Measurements from ENCODE around the gene HACD3. TPM values are rescaled to one million over a fixed set of nuclear protein-coding genes. Genes with fewer than 3 reads are reported as not detected.
A peak's percentile ranks its signal among the peaks of the same experiment; 100 is the strongest.

Gene HACD3
- total RNA-seq, 4 donors from 2014 or later = 103 to 172 (median 128) TPM

DNA sequence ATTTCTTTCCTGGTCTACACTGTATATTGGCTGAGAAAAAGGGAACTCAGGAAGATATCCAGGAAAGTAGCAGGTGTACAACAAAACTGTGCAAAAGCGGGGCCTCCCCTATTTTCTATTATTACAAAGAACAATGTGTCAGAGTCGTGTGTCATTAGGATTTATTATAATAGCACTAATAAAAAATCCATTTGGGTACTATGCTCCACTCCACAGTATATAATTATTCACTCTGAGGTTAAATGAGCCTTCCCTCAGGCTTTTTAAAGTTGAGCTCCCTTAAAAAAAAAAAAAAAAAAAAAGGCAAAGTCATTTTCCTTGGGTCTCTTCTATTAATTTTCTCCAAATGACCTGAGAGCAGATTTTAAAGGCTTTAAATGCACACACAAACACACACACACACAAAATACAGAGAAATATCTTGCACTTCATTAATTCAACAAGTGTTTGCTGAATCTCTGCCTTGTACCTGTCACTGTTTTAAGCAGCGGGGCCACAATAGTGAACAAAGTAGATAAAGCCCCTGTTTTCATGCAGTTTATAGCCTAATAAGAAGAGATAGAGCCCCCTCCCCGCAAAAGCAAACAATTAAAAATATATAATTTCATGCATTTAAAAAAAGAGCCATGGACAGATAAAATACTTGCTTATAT, 11.5 kb upstream of the HACD3 start:
- no peaks in the 10 kb centered on the region for H3K9me3 ChIP-seq
- no peak for TF ChIP-seq POLR2A (IDR thresholded peaks at IDR 0.05)
- TF ChIP-seq, protein P1, sequence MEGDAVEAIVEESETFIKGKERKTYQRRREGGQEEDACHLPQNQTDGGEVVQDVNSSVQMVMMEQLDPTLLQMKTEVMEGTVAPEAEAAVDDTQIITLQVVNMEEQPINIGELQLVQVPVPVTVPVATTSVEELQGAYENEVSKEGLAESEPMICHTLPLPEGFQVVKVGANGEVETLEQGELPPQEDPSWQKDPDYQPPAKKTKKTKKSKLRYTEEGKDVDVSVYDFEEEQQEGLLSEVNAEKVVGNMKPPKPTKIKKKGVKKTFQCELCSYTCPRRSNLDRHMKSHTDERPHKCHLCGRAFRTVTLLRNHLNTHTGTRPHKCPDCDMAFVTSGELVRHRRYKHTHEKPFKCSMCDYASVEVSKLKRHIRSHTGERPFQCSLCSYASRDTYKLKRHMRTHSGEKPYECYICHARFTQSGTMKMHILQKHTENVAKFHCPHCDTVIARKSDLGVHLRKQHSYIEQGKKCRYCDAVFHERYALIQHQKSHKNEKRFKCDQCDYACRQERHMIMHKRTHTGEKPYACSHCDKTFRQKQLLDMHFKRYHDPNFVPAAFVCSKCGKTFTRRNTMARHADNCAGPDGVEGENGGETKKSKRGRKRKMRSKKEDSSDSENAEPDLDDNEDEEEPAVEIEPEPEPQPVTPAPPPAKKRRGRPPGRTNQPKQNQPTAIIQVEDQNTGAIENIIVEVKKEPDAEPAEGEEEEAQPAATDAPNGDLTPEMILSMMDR (IDR thresholded peaks at IDR 0.05) = no peak
- H3K36me3 ChIP-seq = no peaks in the 10 kb centered on the region
- H3K27ac ChIP-seq = no peak overlapping the region
- no peaks in the 10 kb centered on the region for H3K27me3 ChIP-seq
- H3K4me1 ChIP-seq = peaks cover 12 to 16% of the 10 kb centered on the region in 2 donors
- DNase-seq = no peak
- 90 to 94% methylated on average over 4 of the region's 4 CpGs for WGBS, 2 donors
- intact Hi-C loops (cut with DNase I) = no loop called here
- H3K4me3 ChIP-seq (replicated peaks in 1 of 3) = no peak overlapping the region

DNA sequence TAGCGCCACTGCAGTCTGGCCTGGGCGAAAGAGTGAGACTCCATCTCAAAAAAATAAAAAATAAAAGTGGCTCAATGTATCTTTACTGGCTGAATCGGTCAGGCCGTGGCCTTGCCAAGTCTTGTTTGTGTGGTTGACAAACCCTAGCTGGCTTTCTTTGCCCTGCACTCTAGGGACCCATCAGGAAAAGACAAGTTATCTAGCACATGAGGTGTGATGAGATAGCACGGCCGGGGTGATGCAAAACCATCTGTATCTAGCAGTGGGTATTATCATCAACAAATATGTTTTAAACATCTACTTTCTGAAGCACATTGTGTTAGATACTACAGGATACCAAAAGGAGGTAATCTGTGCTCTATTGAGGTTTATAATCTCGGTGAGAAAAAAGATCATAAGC, 8.9 kb upstream of the HACD3 start:
- no peaks in the 10 kb centered on the region for H3K9me3 ChIP-seq

DNA sequence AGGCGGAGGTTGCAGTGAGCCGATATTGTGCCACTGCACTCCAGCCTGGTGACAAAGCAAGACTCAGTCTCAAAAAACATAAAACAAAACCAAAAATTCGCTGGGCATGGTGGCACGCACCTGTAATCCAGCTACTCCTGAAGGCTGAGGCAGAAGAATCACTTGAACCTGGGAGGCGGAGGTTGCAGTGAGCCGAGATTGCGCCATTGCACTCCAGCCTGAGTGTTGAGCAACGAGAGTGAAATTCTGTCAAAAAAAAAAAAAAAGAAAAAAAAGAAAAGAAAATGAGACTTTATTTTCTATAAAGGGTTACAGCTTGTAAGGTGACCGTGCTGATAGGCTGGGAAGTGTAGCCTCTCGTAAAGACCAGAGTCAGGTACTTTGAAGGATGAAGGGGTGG, 6.0 kb upstream of the HACD3 start:
- Histone ChIP-seq H3K9me3 (no peaks in the 10 kb centered on the region), H3K36me3 (no peaks in the 10 kb centered on the region), H3K27me3 (no peaks in the 10 kb centered on the region), H3K27ac (no peak overlapping the region), H3K4me1 (no peaks in the 10 kb centered on the region), H3K4me3 (replicated peaks in 1 of 3) (no peak overlapping the region)
- intact Hi-C loops (cut with DNase I) = no loop called here
- TF ChIP-seq, protein P1 (IDR thresholded peaks at IDR 0.05) = no peak
- no peak for TF ChIP-seq POLR2A (IDR thresholded peaks at IDR 0.05)
- WGBS, 2 donors = 72 to 73% methylated on average over 10 of the region's 10 CpGs
- no peak for DNase-seq

More for the DNA sequence above, 8.9 kb upstream of the HACD3 start:
- WGBS, 2 donors = 81 to 88% methylated on average over 7 of the region's 7 CpGs
- intact Hi-C loops (cut with DNase I) = no loop called here
- DNase-seq = no peak
- Histone ChIP-seq H3K4me3 (replicated peaks in 1 of 3) (no peak overlapping the region), H3K27me3 (no peaks in the 10 kb centered on the region), H3K36me3 (no peaks in the 10 kb centered on the region), H3K4me1 (peaks cover 3 to 4% of the 10 kb centered on the region in 2 donors), H3K27ac (no peak overlapping the region)
- TF ChIP-seq, protein P1 (IDR thresholded peaks at IDR 0.05) = no peak
- no peak for TF ChIP-seq POLR2A (IDR thresholded peaks at IDR 0.05)

DNA sequence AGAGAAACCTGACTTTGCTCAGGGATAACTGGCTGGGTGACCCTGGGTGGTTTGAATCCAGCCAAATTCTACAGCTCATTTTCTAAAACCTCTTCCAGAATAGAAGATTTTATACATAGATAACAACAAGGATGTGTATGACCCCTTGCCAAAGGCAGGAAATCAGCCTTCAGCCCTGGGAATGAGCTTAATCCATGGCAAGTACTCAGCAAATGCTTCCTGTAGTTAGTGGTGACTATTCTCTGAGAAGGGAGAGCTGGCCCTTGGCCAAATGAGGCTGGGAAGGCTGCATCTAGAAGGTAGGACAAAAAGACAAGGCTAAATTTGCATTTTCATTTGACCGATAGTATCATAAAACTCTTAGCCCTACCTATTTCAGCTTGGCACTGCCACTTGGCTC, 4.6 kb upstream of the HACD3 start:
- intact Hi-C loops (cut with DNase I) = no loop called here
- Histone ChIP-seq H3K9me3 (no peaks in the 10 kb centered on the region), H3K4me3 (replicated peaks in 1 of 3) (no peak overlapping the region), H3K36me3 (no peaks in the 10 kb centered on the region), H3K27ac (no peak overlapping the region), H3K4me1 (no peaks in the 10 kb centered on the region), H3K27me3 (no peaks in the 10 kb centered on the region)
- no peak for TF ChIP-seq POLR2A (IDR thresholded peaks at IDR 0.05)
- TF ChIP-seq, protein P1 (IDR thresholded peaks at IDR 0.05) = no peak
- DNase-seq = peak; percentile 15
- 91 to 96% methylated on average over 1 of the region's 1 CpG for WGBS, 2 donors

DNA sequence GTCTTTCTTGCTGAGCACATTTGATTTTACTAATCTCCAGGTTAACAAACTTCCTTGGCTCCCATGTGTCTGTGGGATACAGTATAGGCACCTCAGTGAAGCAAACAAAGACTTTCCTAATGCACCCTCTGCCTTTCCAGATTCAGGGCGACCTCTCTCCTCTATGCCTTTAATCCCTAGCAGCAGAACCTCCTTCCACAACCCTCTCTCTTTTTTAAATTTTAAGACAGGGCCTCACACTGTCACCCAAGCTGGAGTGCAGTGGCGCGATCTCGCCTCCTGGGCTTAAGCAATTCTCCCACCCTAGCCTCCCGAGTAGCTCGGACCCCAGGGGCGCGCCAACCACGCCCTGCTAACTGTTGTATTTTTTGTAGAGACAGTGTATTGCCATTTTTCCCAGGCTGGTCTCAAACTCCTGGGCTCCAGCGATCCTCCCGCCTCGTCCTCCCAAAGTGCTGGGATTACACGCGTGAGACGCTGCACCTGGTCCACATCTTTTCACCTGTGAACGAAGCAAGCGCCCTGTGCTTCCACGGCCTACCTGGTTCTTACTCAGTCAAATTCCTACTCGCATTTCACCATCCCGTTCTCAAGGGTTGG, 1.7 kb upstream of the HACD3 start:
- Histone ChIP-seq H3K4me3 (replicated peaks in 1 of 3) (no peak overlapping the region), H3K27ac (no peak overlapping the region), H3K36me3 (no peaks in the 10 kb centered on the region), H3K4me1 (peaks cover 9 to 12% of the 10 kb centered on the region in 2 donors), H3K9me3 (no peaks in the 10 kb centered on the region), H3K27me3 (no peaks in the 10 kb centered on the region)
- DNase-seq = no peak
- 95 to 96% methylated on average over 20 of the region's 20 CpGs for WGBS, 2 donors
- TF ChIP-seq POLR2A (IDR thresholded peaks at IDR 0.05) = no peak
- intact Hi-C loops (cut with DNase I) = no loop called here
